Spinal cord (tissue), 10 donors: ENCODE measurements around the gene CEACAM19. TPM values are rescaled to one million over a fixed set of nuclear protein-coding genes. Genes with fewer than 3 reads are reported as not detected.
"Not testable (repeated sequence)": the region's sequence is repeated elsewhere in the genome, so short reads cannot be mapped to it uniquely, and the experiment has no call there.

ENCODE experiments used
- DNase-seq, 6 donors: peaks; one replicate each; pipeline versions ENCODE4 v3.0.0 to v3.0.0-alpha.2; 2013 to 2015; ENCODE audit warnings: low spot score in 6 of 6, low read depth in 4 of 6
- H3K27ac ChIP-seq: one replicate; pipeline ENCODE4 v1.5.1; 2013; ENCODE audit warnings: low read depth, low read length, control low read depth
- H3K27me3 ChIP-seq: one replicate; pipeline ENCODE4 v1.6.1; 2013; ENCODE audit warnings: low read length; ENCODE audit not compliant: control insufficient read depth, insufficient read depth
- H3K36me3 ChIP-seq: one replicate; pipeline ENCODE4 v1.6.1; 2013; ENCODE audit warnings: low read length; ENCODE audit not compliant: control insufficient read depth, insufficient read depth
- H3K4me1 ChIP-seq: one replicate; pipeline ENCODE4 v1.6.1; 2013; ENCODE audit warnings: low read length; ENCODE audit not compliant: control insufficient read depth, insufficient read depth
- H3K4me3 ChIP-seq: one replicate; pipeline ENCODE4 v1.5.1; 2013; ENCODE audit warnings: low read depth, low read length, control low read depth
- H3K9me3 ChIP-seq: one replicate; pipeline ENCODE4 v1.6.1; 2013; ENCODE audit warnings: low read length; ENCODE audit not compliant: control insufficient read depth, insufficient read depth
- WGBS: methylation state at CpG from one replicate; pipeline ENCODE4 v1.1.5; 2013; ENCODE audit warnings: missing lambda C conversion rate; ENCODE audit not compliant: insufficient coverage; 5-methylcytosine and 5-hydroxymethylcytosine counted together
- polyA plus RNA-seq, 2 donors: library from polyadenylated mRNA; unstranded; fragments of 120-200 nt; gene quantifications; one replicate each; pipeline ENCODE4 v1.2.1, GENCODE V29; 2013; ENCODE audit not compliant: insufficient read length in 2 of 2
- total RNA-seq, 2 donors: library from RNA; depleted of rRNA in 1 of 2; stranded (reverse); fragments of 120-200 nt in 1 of 2; fragments of >200 nt in 1 of 2; gene quantifications; one replicate each; pipeline versions ENCODE4 v1.2.3 to v1.2.4, GENCODE V29; 2013 to 2014
- donor health status: healthy.

The CEACAM19 gene
- total and polyA plus RNA-seq, 4 donors: 0.79 to 21.5 (median 7.0) TPM

DNA sequence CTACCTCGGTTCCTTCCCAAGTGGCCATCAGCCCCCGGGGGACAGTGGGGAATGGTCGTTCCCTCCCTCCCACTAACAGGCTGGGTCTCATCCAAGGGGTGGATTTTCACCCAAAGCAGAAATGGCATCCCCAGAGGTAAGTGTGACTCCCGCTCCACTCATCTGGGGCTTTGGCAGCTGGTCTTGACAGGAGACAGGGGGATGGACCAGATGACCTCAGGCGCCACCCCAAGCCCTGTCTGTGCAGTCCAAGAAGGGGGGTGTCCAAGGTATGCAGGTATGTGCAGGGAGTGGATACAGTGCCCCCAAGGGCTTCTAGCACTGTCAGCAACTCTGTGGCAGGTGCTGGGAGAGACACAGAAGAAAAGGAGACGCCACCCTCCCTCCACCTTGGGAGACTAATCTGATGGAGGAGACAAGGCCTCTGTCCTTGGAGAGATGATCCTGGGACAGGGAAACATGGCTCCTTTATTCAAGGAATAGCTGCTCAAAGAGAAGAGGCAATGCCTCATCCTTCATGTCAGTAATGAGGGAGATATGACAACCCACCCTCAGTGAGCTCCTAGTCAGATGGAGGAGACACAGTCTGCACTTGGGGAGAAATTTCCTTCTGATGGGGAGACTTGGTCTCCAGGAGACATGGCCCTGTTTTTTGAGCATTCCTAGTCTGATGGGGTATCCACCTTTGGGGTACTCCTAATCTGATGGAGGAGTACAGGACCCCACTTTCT is 35.4 kb downstream of the CEACAM19 start:
- no peaks in the 10 kb centered on the region for H3K36me3 ChIP-seq
- no peak for DNase-seq
- H3K9me3 ChIP-seq: no peaks in the 10 kb centered on the region
- H3K4me3 ChIP-seq: no peak overlapping the region
- no peaks in the 10 kb centered on the region for H3K4me1 ChIP-seq
- H3K27ac ChIP-seq: no peak overlapping the region
- WGBS: 93% methylated on average over 4 of the region's 6 CpGs
- H3K27me3 ChIP-seq: no peaks in the 10 kb centered on the region

DNA sequence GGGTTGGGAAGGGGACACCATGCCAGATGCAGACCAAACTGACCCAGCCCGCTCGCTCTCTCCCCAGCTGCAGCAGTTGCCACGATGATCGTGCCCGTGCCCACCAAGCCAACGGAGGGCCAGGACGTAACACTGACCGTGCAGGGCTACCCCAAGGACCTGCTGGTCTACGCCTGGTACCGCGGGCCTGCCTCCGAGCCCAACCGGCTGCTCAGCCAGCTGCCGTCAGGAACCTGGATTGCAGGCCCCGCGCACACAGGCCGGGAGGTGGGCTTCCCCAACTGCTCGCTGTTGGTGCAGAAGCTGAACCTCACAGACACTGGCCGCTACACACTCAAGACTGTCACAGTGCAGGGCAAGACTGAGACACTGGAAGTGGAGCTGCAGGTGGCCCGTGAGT is 36.5 kb downstream of the CEACAM19 start:
- no peak overlapping the region for H3K27ac ChIP-seq
- H3K4me3 ChIP-seq: no peak overlapping the region
- H3K27me3 ChIP-seq: no peaks in the 10 kb centered on the region
- H3K36me3 ChIP-seq: no peaks in the 10 kb centered on the region
- H3K9me3 ChIP-seq: no peaks in the 10 kb centered on the region
- WGBS: 89% methylated on average over 19 of the region's 20 CpGs
- DNase-seq: no peak
- H3K4me1 ChIP-seq: no peaks in the 10 kb centered on the region

DNA sequence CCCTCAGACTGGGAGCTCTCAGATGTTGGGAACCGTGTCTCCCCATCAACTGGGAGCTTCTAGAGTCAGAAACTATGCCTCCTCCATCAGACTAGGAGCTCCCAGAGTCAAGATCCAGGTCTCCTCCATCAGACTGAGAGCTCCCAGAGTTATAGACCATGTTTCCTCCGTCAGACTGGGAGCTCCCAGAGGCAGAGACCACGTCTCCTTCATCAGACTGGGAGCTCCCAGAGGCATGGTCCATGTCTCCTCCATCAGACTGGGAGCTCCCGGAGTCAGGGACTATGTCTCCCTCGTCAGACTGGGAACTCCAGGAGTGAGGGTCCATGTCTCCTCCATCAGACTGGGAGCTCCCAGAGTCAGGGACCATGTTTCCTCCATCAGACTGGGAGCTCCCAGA is 37.7 kb downstream of the CEACAM19 start:
- 72% methylated on average over 5 of the region's 5 CpGs for WGBS
- H3K4me1 ChIP-seq: no peaks in the 10 kb centered on the region
- no peaks in the 10 kb centered on the region for H3K36me3 ChIP-seq
- H3K27ac ChIP-seq: no peak overlapping the region
- no peaks in the 10 kb centered on the region for H3K9me3 ChIP-seq
- H3K27me3 ChIP-seq: peaks cover 2% of the 10 kb centered on the region
- H3K4me3 ChIP-seq: no peak overlapping the region
- no peak for DNase-seq

DNA sequence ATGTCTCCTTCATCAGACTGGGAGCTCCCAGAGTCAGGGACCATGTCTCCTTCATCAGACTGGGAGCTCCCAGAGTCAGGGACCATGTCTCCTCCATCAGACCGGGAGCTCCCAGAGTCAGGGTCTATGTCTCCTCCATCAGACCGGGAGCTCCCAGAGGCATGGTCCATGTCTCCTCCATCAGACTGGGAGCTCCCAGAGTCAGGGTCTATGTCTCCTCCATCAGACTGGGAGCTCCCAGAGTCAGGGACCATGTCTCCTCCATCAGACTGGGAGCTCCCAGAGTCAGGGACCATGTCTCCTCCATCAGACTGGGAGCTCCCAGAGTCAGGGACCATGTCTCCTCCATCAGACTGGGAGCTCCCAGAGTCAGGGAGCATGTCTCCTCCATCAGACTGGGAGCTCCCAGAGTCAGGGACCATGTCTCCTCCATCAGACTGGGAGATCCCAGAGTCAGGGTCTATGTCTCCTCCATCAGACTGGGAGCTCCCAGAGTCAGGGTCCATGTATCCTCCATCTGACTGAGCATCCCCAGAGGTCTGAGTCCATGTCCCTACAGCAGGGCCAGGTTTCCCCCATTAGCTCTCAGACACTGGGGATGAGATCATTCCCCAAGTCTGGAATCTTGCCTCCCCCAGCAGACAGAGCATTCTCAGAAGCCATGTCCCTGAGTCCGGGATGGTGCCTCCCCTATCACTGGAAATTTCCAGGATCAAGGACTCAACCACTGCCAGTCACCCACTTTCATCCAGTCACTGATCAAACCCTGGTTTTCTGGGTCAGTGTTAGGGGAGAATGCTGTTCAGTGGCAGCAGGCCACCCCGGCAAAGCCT is 38.4 kb downstream of the CEACAM19 start:
- H3K36me3 ChIP-seq, H3K9me3 ChIP-seq, DNase-seq, H3K27me3 ChIP-seq, H3K4me1 ChIP-seq, H3K27ac ChIP-seq, H3K4me3 ChIP-seq: not testable (repeated sequence)
- WGBS: no CpG with 5 or more reads among the region's 4 CpGs

DNA sequence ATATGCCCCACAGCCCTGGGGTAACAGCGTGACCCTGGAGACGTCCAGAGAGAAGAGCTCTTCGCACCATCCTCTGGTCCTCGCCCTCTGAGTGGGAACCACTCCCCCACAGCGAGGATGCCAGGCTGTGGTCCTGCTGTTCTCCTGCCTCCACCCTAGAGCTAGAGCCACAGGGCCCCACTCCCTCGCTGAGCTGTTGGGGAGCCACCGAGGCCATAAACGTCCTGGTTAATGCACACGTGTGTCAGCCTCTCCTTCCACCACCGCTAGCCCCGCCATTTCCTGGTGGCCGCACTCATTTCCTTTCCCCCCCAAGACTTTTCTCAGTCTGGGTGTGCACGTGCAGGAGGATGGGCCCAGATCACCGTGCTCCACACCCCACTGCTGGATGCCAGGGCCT is 39.2 kb downstream of the CEACAM19 start:
- Histone ChIP-seq H3K4me3 (no peak overlapping the region), H3K27ac (no peak overlapping the region), H3K36me3 (no peaks in the 10 kb centered on the region), H3K27me3 (peaks cover 2% of the 10 kb centered on the region), H3K9me3 (no peaks in the 10 kb centered on the region), H3K4me1 (no peaks in the 10 kb centered on the region)
- DNase-seq: no peak
- WGBS: 74% methylated on average over 14 of the region's 14 CpGs

DNA sequence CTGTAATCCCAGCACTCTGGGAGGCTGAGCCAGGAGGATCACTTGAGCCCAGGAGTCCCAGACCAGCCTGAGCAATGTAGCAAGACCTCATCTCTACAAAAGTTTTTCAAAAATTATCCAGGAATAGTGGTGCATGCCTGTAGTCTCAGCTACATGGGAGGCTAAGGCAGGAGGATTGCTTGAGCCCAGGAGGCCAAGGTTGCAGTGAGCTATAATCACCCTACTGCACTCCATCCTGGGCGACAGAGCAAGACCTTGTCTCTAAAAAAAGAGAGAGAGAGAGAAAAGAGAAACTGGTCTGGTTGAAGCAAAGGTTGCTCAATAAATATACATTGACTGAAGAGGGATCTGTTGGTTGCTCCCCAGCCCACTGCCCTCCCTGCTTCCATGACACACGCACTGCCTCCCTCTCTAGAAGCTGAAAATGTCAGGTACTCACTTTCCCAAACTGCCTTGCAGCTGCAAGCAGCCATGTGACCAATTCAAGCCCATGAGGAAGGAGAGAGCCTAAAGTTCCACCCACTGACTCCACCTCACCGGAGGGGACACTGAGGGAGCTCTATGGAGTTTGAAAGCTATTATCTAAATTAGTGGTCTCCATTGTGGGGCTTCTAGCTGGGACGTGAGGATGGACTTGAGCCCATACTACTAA is 41.7 kb downstream of the CEACAM19 start:
- no peaks in the 10 kb centered on the region for H3K9me3 ChIP-seq
- no peaks in the 10 kb centered on the region for H3K4me1 ChIP-seq
- WGBS: 33% methylated on average over 1 of the region's 4 CpGs
- H3K36me3 ChIP-seq: no peaks in the 10 kb centered on the region
- H3K27me3 ChIP-seq: peaks cover 2% of the 10 kb centered on the region
- no peak overlapping the region for H3K27ac ChIP-seq
- H3K4me3 ChIP-seq: no peak overlapping the region
- peak in 1 of 6 donors; percentile 2 for DNase-seq

DNA sequence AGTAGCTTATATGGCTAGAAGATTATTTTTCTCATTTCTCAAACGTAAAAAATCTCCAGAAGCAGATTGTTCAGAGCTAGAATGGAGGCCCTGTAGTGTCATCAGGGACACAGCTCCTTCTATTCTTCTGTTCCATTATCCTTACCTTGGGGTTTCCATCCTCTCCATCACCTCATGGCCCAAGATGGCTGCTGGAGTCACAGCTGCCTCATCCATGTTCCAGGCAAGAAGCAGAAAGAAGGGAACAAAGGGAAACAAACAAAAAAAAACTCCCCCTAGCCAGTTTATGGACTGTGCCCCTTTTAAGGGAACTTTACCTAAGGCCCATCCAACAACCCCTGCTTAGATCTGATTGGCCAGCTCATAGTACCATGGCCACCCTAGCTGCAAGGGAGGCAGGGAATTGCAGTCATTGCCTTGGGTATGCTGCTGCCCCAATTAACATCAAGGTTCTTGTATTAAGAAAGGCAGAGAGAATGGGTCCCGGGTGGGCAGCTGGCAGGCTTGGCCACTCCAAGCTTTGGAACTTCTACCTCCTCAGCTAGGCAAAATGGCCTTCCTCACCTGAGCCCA is 43.4 kb downstream of the CEACAM19 start:
- no CpG with 5 or more reads among the region's 2 CpGs for WGBS
- Histone ChIP-seq H3K36me3 (no peaks in the 10 kb centered on the region), H3K27me3 (peaks cover 2% of the 10 kb centered on the region), H3K4me3 (no peak overlapping the region), H3K9me3 (no peaks in the 10 kb centered on the region), H3K4me1 (peaks cover 12% of the 10 kb centered on the region), H3K27ac (no peak overlapping the region)
- DNase-seq: no peak

DNA sequence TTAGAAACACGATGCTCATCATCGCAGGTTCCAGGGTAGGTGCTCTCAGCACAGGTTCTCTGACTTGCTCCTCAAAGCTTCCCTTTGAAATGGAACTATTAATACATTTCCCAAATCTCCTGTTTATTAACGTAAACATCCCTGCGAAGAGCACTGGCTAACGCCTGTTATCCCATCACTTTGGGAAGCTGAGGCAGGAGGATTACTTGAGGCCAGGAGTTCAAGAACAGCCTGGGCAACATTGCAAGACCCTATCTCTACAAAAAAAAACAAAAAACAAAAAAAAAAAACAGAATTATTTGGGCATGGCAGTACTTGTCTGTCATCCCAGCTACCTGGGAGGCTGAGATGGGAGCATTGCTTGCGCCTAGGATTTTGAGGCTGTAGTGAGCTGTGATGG is 46.3 kb downstream of the CEACAM19 start:
- H3K9me3 ChIP-seq: no peaks in the 10 kb centered on the region
- peaks cover 12% of the 10 kb centered on the region for H3K4me1 ChIP-seq
- no peak overlapping the region for H3K4me3 ChIP-seq
- 100% methylated on average over 1 of the region's 6 CpGs for WGBS
- DNase-seq: no peak
- H3K27me3 ChIP-seq: peaks cover 2% of the 10 kb centered on the region
- H3K27ac ChIP-seq: no peak overlapping the region
- no peaks in the 10 kb centered on the region for H3K36me3 ChIP-seq

DNA sequence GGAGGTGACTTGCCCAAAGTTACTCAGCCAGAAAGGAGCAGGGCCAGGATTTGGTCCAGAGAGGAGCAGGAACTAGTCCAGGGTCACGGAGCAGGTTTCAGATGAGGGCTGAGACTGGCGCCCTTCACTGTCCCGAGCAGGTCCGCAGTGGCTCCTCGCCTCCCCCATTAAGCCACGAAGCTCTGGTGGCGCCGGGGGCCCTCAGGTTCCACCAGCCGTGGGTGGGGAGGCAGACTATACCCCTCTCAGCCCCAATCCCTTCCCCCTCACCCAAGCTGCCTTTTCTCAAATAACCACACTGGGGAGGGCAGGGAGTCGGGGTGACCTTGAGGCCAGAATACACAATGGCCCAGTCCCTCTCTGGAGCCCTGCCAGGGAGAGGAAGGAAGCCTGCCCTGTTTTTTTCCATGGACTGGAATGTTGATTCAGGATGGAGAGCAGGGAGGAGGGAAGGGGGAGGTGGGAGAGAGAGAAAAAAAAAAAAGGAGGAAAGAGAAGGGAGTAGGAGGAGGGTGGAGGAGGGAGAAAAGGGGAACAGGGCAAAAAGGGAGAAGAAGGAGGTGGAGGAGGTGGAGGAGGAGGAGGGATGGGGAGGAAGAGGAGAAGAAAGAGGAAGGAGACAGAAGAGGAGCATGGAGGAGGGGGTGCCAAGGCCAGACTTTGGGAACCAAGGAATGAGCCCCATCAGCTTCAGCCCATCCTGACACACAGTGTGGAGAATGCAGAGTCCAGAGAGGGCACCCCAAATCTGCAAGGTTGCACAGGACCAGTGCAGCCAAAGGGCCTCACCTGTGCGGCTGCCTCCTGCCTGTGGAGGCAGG is 47.4 kb downstream of the CEACAM19 start:
- H3K4me1 ChIP-seq: peaks cover 12% of the 10 kb centered on the region
- WGBS: 49% methylated on average over 3 of the region's 11 CpGs
- H3K9me3 ChIP-seq: no peaks in the 10 kb centered on the region
- no peak overlapping the region for H3K4me3 ChIP-seq
- peak in 4 of 6 donors; percentile 12 to 82 (median 45) for DNase-seq
- no peaks in the 10 kb centered on the region for H3K27me3 ChIP-seq
- peak overlapping the region; percentile 57 for H3K27ac ChIP-seq
- H3K36me3 ChIP-seq: no peaks in the 10 kb centered on the region
